SK-N-SH (cell line): ENCODE results near the gene ABCA9.

Experiments
- SIN3A ChIP-seq: IDR thresholded peaks from 2 replicates; pipeline ENCODE4 v1.6.1; 2012; ENCODE audit warnings: low read depth, mild to moderate bottlenecking, low read length, moderate library complexity, borderline replicate concordance
- TF ChIP-seq, protein P1 (sequence below): fragments of 200-600 bp; sonication (generic); IDR thresholded peaks from 2 replicates; pipeline ENCODE4 v1.6.1; 2017; ENCODE audit warnings: antibody characterized with exemption, mild to moderate bottlenecking, moderate library complexity

DNA sequence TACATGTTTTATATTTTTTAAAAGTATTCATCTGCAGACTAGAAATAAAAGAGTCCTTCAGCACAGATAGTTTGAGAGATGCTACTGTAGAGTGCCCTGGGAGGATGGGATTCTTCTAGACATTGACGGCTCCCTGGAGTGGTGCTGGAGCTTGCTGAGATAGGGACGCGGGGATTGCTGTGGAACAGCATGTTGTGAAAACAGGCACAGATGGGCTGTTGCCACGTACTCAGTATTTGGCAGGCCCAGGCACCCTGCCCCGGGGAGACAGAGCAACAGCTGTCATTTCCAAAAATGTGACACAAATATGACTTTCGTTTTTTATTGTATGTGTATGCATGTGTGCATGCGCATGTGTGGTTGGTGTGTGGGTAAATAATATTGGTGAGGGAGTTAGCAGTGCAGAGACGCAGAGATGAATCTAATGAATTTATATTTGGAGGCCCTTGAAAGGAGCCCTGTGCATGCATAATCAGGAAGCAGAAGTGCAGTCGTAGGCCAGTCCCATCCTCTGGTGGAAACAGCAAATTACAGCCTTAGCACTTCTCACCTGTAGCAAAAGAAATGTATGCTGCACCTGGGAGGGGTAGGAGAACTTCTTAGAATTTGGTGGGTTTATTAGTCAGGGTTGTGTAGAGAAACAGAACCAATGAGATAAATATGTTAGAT is 99.4 kb downstream of the ABCA9 start:
- TF ChIP-seq SIN3A = no peak
- TF ChIP-seq, protein P1, sequence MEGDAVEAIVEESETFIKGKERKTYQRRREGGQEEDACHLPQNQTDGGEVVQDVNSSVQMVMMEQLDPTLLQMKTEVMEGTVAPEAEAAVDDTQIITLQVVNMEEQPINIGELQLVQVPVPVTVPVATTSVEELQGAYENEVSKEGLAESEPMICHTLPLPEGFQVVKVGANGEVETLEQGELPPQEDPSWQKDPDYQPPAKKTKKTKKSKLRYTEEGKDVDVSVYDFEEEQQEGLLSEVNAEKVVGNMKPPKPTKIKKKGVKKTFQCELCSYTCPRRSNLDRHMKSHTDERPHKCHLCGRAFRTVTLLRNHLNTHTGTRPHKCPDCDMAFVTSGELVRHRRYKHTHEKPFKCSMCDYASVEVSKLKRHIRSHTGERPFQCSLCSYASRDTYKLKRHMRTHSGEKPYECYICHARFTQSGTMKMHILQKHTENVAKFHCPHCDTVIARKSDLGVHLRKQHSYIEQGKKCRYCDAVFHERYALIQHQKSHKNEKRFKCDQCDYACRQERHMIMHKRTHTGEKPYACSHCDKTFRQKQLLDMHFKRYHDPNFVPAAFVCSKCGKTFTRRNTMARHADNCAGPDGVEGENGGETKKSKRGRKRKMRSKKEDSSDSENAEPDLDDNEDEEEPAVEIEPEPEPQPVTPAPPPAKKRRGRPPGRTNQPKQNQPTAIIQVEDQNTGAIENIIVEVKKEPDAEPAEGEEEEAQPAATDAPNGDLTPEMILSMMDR = no peak
